GM21360 (cell line): ENCODE data around the gene SLAMF1.
"Not testable (repeated sequence)": the region's sequence is repeated elsewhere in the genome, so short reads cannot be mapped to it uniquely, and the experiment has no call there.

Experiments used
- ATAC-seq: cut with Tn5 transposase; IDR thresholded peaks from one replicate; pipeline ENCODE4 v1.9.1; 2021; ENCODE audit warnings: mild to moderate bottlenecking, moderate library complexity; ENCODE audit not compliant: unreplicated experiment

The SLAMF1 gene

GRCh38 chr1:160665330-160666078 is 18.7 kb upstream of the SLAMF1 start:
- no peak for ATAC-seq

- ATAC-seq: peak; percentile 57
Measured at GRCh38 chr1:160664573-160665051, 17.8 kb upstream of the SLAMF1 start.

GRCh38 chr1:160662910-160663309 is 16.1 kb upstream of the SLAMF1 start:
- ATAC-seq: no peak

GRCh38 chr1:160659566-160659965 is 12.7 kb upstream of the SLAMF1 start:
- ATAC-seq: no peak

GRCh38 chr1:160658814-160659193 is 12.0 kb upstream of the SLAMF1 start:
- ATAC-seq: no peak

GRCh38 chr1:160658162-160658813 is 11.4 kb upstream of the SLAMF1 start:
- no peak for ATAC-seq

GRCh38 chr1:160657250-160657781 is 10.5 kb upstream of the SLAMF1 start:
- ATAC-seq: no peak

GRCh38 chr1:160656737-160657136 is 9.9 kb upstream of the SLAMF1 start:
- ATAC-seq: no peak

GRCh38 chr1:160653620-160654016 is 6.8 kb upstream of the SLAMF1 start:
- ATAC-seq: no peak

- no peak for ATAC-seq
Measured at GRCh38 chr1:160652924-160653619, 6.2 kb upstream of the SLAMF1 start.

- not testable (repeated sequence) for ATAC-seq
Measured at GRCh38 chr1:160652065-160652641, 5.3 kb upstream of the SLAMF1 start.

- no peak for ATAC-seq
Measured at GRCh38 chr1:160651433-160652064, 4.7 kb upstream of the SLAMF1 start.

- no peak for ATAC-seq
Measured at GRCh38 chr1:160647329-160647720, 481 bp upstream of the SLAMF1 start.

GRCh38 chr1:160646180-160646579 is 664 bp downstream of the SLAMF1 start:
- no peak for ATAC-seq

GRCh38 chr1:160645386-160646130 is 1.3 kb downstream of the SLAMF1 start:
- ATAC-seq: no peak

GRCh38 chr1:160644399-160644798 is 2.4 kb downstream of the SLAMF1 start:
- ATAC-seq: no peak

- no peak for ATAC-seq
Measured at GRCh38 chr1:160643138-160643537, 3.7 kb downstream of the SLAMF1 start.

GRCh38 chr1:160642281-160642644 is 4.6 kb downstream of the SLAMF1 start:
- ATAC-seq: no peak

GRCh38 chr1:160641323-160642280 is 5.2 kb downstream of the SLAMF1 start:
- no peak for ATAC-seq
